Mucosa of rectum (tissue), 2 donors: ENCODE results near the gene MACF1.

Source experiments
- H3K27ac ChIP-seq, 2 donors: one replicate each; pipeline ENCODE4 v1.7.0; 2013; ENCODE audit warnings: inconsistent platforms in 2 of 2, low read depth in 2 of 2, low read length in 2 of 2
- H3K27me3 ChIP-seq, 2 donors: one replicate each; pipeline ENCODE4 v1.7.0; 2013; ENCODE audit warnings: low read length in 2 of 2; ENCODE audit not compliant: control insufficient read depth in 2 of 2, insufficient read depth in 2 of 2
- H3K36me3 ChIP-seq, 2 donors: one replicate each; pipeline ENCODE4 v1.7.0; 2013; ENCODE audit warnings: low read length in 2 of 2; ENCODE audit not compliant: control insufficient read depth in 2 of 2, insufficient read depth in 2 of 2
- H3K4me1 ChIP-seq, 2 donors: one replicate each; pipeline ENCODE4 v1.7.0; 2013; ENCODE audit warnings: low read length in 2 of 2, mild to moderate bottlenecking in 1 of 2; ENCODE audit not compliant: control insufficient read depth in 2 of 2, insufficient read depth in 2 of 2
- H3K4me3 ChIP-seq, 2 donors: one replicate each; pipeline ENCODE4 v1.7.0; 2013; ENCODE audit warnings: low read length in 2 of 2
- H3K9ac ChIP-seq, 2 donors: one replicate each; pipeline ENCODE4 v1.7.0; 2013; ENCODE audit warnings: low read length in 2 of 2, low read depth in 1 of 2, mild to moderate bottlenecking in 1 of 2
- H3K9me3 ChIP-seq, 2 donors: one replicate each; pipeline ENCODE4 v1.7.0; 2013; ENCODE audit warnings: low read length in 2 of 2; ENCODE audit not compliant: control insufficient read depth in 2 of 2
- donor health status: healthy.
- donor health status: Normal muscosa, but diverticular disease.

MACF1 gene

DNA sequence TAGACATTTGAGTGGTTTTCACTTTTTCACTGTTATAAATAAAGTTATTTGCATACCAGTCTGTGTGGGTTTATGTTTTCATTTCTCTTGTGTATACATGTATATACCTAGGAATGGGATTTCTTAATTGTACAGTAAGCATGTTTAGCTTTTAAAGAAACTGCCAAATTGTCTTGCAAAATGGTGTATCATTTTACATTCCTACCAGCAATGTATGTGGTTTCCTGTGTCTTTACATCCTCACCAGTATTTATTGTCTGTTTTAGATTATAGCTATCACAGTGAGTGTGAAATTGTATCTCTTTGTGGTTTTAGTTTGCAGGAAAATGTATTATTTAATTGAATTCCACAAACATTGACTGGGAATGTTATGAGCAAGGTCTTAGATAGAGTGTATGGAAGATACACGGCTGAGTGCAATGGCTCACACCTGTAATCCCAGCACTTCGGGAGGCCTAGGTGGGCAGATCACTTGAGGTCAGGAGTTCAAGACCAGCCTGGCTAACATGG is 57.3 kb downstream of the MACF1 start:
- H3K36me3 ChIP-seq: peaks cover 0 to 3% of the 10 kb centered on the region in 2 donors
- H3K9ac ChIP-seq: no peak overlapping the region
- no peak overlapping the region for H3K27ac ChIP-seq
- H3K4me3 ChIP-seq: no peak overlapping the region
- no peaks in the 10 kb centered on the region for H3K9me3 ChIP-seq
- H3K27me3 ChIP-seq: no peaks in the 10 kb centered on the region
- H3K4me1 ChIP-seq: no peaks in the 10 kb centered on the region

DNA sequence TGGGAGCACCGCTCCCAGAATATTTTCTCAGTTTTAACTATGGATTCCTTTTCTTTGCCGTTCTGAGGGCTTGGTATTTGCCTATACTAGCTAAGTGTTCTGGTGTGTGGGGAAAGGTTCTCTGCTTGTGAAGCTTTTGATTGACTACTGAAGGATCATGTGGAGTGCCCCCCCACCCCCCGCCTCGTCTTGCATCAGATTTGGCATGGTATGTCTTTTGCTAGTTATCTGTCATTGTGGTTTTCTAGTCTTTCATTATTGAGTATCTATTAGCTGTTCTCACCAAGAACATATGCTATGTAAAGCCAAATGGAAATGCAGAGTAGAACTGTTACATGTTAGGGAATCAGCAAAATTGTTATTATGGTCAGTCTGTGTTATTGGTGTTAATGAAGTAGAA is 58.3 kb downstream of the MACF1 start:
- Histone ChIP-seq H3K9me3 (no peaks in the 10 kb centered on the region), H3K36me3 (peaks cover 0 to 2% of the 10 kb centered on the region in 2 donors), H3K4me3 (no peak overlapping the region), H3K4me1 (no peaks in the 10 kb centered on the region), H3K27ac (no peak overlapping the region), H3K9ac (no peak overlapping the region), H3K27me3 (no peaks in the 10 kb centered on the region)

DNA sequence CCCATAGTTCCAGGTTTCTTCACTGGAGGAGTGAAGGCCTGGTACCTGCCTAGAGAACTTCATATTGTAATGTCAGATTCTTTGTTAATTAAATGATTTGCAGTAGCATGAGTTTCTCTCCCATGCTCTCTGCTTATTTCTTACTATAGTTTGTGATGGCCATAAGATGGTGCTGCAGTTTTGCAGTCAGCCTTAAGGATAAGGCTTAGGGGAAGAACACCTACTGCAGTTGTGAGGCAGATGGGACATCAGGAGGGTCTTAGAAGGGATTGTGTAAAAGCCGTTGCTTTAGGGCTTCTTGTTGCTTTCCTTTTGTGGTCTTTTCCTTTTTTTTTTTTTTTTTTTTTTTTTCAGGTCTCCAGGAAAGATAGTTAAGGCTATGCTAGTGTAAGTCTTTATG is 61.8 kb downstream of the MACF1 start:
- no peak overlapping the region for H3K4me3 ChIP-seq
- no peaks in the 10 kb centered on the region for H3K9me3 ChIP-seq
- no peaks in the 10 kb centered on the region for H3K36me3 ChIP-seq
- H3K9ac ChIP-seq: no peak overlapping the region
- no peak overlapping the region for H3K27ac ChIP-seq
- H3K4me1 ChIP-seq: peaks cover 0 to 3% of the 10 kb centered on the region in 2 donors
- H3K27me3 ChIP-seq: no peaks in the 10 kb centered on the region

DNA sequence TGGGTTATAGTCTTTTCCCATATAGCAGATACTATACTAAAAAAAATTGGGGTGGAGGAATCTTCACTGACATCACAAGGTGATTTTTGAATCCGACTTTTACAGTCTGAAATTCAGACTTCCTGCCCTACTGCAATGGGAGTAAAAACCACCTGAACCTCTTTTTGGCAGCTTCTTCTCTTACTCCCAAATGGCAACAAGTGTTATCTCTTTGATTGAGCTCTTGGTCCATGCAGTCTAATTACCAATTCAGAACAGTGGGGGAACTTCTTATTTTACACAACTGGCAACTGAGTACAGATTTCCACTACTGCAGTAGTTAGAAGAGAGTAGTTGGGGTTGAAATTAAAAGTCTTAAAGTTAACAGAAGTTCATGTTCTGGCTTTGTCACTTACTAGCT is 62.3 kb downstream of the MACF1 start:
- H3K9me3 ChIP-seq: no peaks in the 10 kb centered on the region
- no peak overlapping the region for H3K4me3 ChIP-seq
- H3K36me3 ChIP-seq: no peaks in the 10 kb centered on the region
- peaks cover under 1 to 5% of the 10 kb centered on the region in 2 donors for H3K4me1 ChIP-seq
- no peak overlapping the region for H3K27ac ChIP-seq
- no peaks in the 10 kb centered on the region for H3K27me3 ChIP-seq
- no peak overlapping the region for H3K9ac ChIP-seq

DNA sequence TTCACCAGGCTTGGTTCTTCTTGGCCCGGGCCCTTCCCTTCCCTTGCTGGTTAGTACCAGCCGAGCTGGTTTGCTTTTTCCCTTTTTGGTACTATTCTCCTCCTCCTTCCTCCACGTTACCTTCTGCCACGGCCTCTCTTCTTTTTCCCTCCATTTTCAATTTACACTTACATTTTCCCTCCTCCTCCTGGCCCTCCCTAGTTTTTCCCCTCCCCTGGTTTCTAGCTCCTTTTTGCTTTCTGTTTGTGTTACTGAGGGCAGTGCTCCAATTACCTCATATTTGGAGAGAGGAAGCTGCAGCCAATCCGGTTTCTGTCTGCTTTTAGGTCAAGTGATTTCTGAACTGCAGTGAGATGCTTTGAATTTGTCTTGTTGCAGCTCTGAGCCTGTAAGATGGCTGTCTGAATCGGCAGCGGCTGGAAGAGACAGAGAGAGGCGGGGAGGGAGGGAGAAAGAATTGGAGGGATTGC is 63.7 kb downstream of the MACF1 start:
- Histone ChIP-seq H3K9ac (peak overlapping the region in 1 of 2 donors; percentile 27), H3K27ac (peak overlapping the region; percentile 36 to 46), H3K27me3 (no peaks in the 10 kb centered on the region), H3K4me1 (peaks cover 6 to 13% of the 10 kb centered on the region in 2 donors), H3K9me3 (no peaks in the 10 kb centered on the region), H3K36me3 (no peaks in the 10 kb centered on the region), H3K4me3 (peak overlapping the region in 1 of 2 donors; percentile 48)

DNA sequence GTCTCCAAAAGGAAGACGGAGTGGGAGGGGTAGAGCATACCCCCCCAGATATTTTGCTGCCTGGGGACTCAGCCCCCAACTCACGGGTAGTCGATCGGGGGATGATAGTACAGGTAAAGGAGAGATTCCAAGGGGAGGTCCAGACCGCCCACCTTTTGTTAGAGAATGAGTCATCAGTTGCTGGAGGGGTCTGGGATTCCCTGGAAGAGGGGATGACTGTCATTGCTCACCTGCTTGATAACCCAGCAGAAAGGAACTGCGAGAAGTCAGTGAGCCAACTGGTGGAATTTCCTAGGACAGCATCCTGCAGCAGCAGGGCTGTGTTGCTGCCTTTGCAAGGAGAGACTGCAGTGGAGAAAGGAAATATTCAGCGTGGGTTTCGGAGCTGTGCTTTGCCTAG is 64.4 kb downstream of the MACF1 start:
- no peaks in the 10 kb centered on the region for H3K27me3 ChIP-seq
- H3K9me3 ChIP-seq: no peaks in the 10 kb centered on the region
- H3K4me1 ChIP-seq: peaks cover 6 to 13% of the 10 kb centered on the region in 2 donors
- no peaks in the 10 kb centered on the region for H3K36me3 ChIP-seq
- H3K27ac ChIP-seq: peak overlapping the region; percentile 36 to 46
- peak overlapping the region in 1 of 2 donors; percentile 27 for H3K9ac ChIP-seq
- peak overlapping the region in 1 of 2 donors; percentile 48 for H3K4me3 ChIP-seq

DNA sequence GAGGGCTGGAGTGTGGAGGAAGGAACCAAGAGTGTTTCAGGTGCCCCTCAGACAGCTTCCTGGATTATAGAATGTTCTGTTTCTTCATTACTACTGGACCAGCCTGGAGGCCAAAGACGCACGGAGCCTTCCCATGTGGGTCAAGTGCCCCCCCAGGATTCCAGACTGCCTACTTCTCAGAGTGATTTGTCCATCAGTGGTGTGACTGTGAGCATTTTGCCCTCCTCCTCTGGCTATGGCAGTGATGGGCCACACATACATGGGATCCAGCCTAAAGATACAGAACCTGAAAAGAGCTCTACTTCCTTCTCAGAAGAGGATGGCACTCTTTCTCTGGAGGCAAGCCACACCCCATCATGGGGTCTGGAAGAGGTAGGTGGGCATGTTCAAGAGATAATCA is 64.9 kb downstream of the MACF1 start:
- Histone ChIP-seq H3K36me3 (no peaks in the 10 kb centered on the region), H3K4me1 (peaks cover 6 to 13% of the 10 kb centered on the region in 2 donors), H3K27me3 (no peaks in the 10 kb centered on the region), H3K4me3 (peak overlapping the region in 1 of 2 donors; percentile 9), H3K9ac (peak overlapping the region in 1 of 2 donors; percentile 27), H3K9me3 (no peaks in the 10 kb centered on the region), H3K27ac (peak overlapping the region; percentile 36 to 46)

DNA sequence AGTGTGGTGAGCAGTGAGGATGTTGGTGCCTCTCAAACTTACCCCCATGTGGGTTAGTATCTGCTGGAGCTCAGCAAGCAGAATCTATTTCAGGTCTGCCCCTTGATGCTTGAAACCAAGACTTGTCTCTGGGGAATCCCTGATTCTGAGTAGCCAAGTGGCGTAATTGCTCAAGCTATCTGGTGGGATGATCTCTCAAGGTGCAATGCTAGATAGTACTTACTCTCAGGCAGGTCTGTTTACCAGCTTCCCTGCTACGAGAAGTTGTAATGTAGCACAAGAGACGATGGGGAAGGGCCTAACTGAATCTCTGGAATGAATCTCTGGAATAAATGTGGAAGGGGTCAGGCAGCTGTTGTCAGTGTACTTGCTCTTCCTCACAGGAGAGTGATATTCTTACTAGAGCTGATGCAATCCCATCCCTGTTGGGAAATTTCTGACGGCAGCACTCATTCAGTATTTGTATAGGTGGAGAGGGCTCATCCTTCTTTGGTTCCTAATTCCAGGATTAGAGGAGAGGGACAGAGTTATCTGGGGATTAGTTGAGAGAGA is 65.4 kb downstream of the MACF1 start:
- Histone ChIP-seq H3K27ac (no peak overlapping the region), H3K4me1 (peaks cover 6 to 13% of the 10 kb centered on the region in 2 donors), H3K27me3 (no peaks in the 10 kb centered on the region), H3K36me3 (no peaks in the 10 kb centered on the region), H3K9ac (no peak overlapping the region), H3K9me3 (no peaks in the 10 kb centered on the region), H3K4me3 (peak overlapping the region in 1 of 2 donors; percentile 9)

DNA sequence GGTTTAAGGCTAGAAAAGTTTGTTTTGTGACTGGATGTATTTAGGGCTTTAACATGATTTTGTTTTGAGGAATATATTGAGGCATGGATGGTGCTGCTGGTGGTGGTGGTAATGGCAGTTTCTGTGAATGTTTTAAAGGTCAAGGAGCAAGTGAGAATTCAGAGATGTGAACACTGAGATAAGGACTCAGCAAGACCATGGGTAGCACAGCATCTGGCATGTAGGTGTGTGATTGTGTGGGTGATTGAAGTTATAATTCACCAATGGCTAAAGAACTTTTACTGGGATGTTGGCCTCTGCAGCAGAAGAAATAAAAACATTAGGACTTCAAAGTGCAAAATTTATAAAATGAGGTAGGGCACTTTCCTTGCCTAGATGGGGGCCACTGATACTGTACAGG is 65.9 kb downstream of the MACF1 start:
- H3K9ac ChIP-seq: no peak overlapping the region
- no peak overlapping the region for H3K27ac ChIP-seq
- no peak overlapping the region for H3K4me3 ChIP-seq

DNA sequence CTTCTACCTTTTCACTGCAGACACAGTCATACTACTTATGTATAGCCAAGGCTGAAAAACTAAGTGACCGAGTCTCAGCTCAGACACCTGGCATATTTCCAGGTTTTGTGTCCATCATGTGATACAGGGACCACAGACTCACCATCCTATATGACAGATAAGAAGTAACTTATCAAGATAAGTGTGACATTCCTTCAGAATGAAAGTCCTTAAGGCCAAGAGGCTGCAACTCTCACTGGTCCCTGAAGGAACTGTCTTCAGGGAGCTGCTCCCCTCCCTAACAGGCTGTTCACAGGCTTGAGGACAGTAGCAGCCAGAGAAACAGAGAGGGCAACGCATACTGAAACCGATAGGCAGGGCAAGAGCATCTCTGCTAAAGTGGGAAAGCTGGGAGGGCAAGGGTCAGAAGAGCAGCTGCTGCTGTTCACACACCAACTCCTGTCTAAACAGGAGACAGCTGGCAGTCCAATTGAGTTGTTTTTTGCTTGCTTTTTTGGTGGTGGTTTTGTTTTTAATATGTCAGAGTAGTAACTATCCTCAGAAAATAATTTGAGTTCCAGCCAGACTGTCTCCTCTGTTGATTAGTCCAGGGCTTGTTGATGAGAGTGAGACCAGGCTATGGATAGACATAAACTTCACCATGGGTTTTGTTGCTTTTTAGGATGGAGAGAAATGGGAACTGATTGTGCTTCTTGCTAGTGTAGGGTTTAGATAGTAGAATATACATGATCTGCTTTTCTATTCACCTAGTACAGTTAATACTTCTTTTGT is 67.7 kb downstream of the MACF1 start:
- H3K4me3 ChIP-seq: no peak overlapping the region
- H3K4me1 ChIP-seq: peaks cover 6 to 13% of the 10 kb centered on the region in 2 donors
- H3K27ac ChIP-seq: peak overlapping the region; percentile 0 to 19
- H3K36me3 ChIP-seq: no peaks in the 10 kb centered on the region
- H3K27me3 ChIP-seq: no peaks in the 10 kb centered on the region
- no peaks in the 10 kb centered on the region for H3K9me3 ChIP-seq
- peak overlapping the region in 1 of 2 donors; percentile 17 for H3K9ac ChIP-seq

More for the DNA sequence above, 65.9 kb downstream of the MACF1 start:
- H3K36me3 ChIP-seq: no peaks in the 10 kb centered on the region
- no peaks in the 10 kb centered on the region for H3K27me3 ChIP-seq
- peaks cover 6 to 13% of the 10 kb centered on the region in 2 donors for H3K4me1 ChIP-seq
- no peaks in the 10 kb centered on the region for H3K9me3 ChIP-seq
